Measurements from ENCODE around the gene ATXN10.

The ATXN10 gene

DNA sequence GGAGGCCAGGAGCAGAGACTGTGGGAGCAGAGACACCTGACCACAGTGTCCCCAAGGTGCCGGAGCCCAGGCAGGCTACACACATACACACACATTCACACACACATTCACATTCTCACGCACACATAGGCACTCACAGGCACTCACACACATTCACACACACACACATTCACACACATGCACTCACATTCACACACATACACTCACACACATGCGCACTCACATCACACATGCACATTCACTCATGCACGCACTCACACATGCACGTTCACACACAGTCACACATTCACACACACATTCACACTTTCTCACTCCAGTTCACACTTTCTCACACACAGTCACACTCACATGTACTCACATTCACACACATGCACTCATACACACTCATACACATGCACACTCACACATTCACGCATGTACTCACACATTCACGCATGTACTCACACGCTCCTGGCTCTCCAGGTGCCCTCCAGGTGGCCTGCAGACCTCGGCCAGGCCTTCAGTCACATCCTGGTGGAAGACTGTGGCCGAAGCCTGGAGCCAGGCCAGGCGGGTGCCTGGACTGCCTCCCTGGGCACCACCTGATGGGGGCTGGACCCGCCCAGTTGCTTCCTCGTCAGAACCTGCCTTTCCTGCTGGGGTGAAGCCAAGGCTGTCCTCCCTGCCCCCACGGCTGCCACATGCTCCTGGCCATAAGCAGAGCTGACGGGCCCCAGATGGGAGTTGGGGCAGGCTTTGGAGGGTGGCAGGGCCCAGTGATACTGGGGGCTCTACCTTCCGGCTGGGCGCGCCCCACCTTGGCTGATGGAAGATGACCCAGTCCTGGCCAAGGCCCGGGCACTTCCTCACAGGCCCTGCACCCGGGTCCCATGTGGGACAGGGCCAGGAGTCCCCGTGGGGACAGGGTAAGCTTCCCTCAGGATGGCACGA is 215.8 kb downstream of the ATXN10 start:
- DNase-seq (ENCODE audit: low read depth in 2 of 3, low spot score in 2 of 3), result no peak

GRCh38 chr22:45888221-45889092 is 216.8 kb downstream of the ATXN10 start:
- DNase-seq (ENCODE audit: low read depth in 2 of 3, low spot score in 2 of 3), result no peak

DNA sequence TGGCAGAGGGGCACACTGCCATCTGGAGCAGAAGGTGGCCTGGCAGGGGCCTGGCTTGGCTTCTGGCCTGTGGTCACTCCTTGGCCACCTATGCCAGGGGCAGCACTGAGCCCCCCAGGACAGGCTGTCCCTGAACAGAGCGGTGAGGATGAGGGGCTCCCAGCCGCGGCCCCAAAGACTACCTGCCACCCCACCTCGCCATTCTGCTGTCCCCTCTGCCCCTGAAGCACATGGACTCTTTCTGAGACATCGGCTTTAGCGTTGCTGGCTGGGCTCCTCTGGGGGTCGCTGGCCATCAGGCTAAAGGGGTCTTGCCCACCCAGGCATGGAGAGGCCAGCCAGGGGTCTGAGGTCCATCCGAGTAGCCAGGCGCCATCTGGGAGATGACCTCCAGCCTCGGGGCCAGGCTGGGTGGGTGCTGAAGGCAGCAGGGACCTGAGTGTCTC is 217.5 kb downstream of the ATXN10 start:
- DNase-seq (ENCODE audit: low read depth in 2 of 3, low spot score in 2 of 3), result no peak

GRCh38 chr22:45889539-45890350 is 218.1 kb downstream of the ATXN10 start:
- DNase-seq (ENCODE audit: low read depth in 2 of 3, low spot score in 2 of 3), result no peak

- DNase-seq (ENCODE audit: low read depth in 2 of 3, low spot score in 2 of 3), result no peak
These were observed 218.7 kb downstream of the ATXN10 start for GRCh38 chr22:45890351-45890635.

GRCh38 chr22:45891021-45891421 is 219.4 kb downstream of the ATXN10 start:
- no peak for DNase-seq (ENCODE audit: low read depth in 2 of 3, low spot score in 2 of 3)

- DNase-seq (ENCODE audit: low read depth in 2 of 3, low spot score in 2 of 3), result no peak
These were observed 219.9 kb downstream of the ATXN10 start for GRCh38 chr22:45891471-45891995.

DNA sequence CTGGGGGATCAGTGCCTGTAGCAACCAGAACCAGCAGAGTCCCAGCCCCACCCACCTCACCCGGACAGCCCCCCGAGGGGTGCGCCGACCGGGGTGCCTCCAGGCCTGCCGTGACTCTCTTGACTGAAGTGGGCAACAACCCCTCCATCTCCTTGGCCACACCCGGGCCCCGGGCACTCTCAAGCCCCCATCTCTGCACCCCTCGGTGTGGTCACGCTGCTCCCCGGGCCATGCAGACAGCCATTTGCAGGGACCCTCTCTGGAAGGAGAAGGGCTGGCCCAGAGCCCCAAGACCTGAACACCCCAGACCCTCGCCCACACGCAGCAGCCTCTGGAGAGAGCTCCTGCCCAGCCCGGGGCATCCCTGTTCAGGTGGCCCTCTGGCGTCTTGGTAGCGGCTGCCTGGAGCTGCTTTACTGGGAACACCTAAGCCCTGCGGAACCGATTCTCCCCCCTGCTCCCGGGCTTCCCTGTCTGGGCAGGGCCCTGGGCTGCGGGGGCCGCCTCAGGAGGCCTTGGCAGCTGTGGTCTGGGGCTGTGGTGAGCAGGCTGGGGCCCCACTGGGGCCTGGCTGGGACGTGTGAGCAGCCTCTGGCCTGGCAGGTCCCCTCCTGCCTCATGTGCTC is 220.5 kb downstream of the ATXN10 start:
- DNase-seq (ENCODE audit: low read depth in 2 of 3, low spot score in 2 of 3), result no peak

GRCh38 chr22:45892681-45893461 is 221.2 kb downstream of the ATXN10 start:
- DNase-seq (ENCODE audit: low read depth in 2 of 3, low spot score in 2 of 3), result no peak

- no peak for DNase-seq (ENCODE audit: low read depth in 2 of 3, low spot score in 2 of 3)
These were observed 221.9 kb downstream of the ATXN10 start for GRCh38 chr22:45893516-45893915.

Measured in activated CD8-positive, alpha-beta memory T cell treated with anti-CD3 and anti-CD28 coated beads for 48 hours (primary cell).